Testis (tissue), 2 donors: ENCODE measurements around the gene AP5S1.

Experiments used
- POLR2A ChIP-seq: fragments of 450-650 bp; IDR thresholded peaks from one replicate; pipeline ENCODE4 v1.6.1; 2017; ENCODE audit warnings: antibody characterized with exemption, mild to moderate bottlenecking, moderate library complexity
- TF ChIP-seq, protein P1 (sequence below), 3 experiments: fragments of 450-650 bp in 2 of 3; fragments of 200-600 bp in 1 of 3; sonication (generic) in 1 of 3; IDR thresholded peaks; one replicate each; pipeline ENCODE4 v1.5.1; 2016 to 2019; ENCODE audit warnings: antibody characterized with exemption in 3 of 3, mild to moderate bottlenecking in 2 of 3, moderate library complexity in 1 of 3

DNA sequence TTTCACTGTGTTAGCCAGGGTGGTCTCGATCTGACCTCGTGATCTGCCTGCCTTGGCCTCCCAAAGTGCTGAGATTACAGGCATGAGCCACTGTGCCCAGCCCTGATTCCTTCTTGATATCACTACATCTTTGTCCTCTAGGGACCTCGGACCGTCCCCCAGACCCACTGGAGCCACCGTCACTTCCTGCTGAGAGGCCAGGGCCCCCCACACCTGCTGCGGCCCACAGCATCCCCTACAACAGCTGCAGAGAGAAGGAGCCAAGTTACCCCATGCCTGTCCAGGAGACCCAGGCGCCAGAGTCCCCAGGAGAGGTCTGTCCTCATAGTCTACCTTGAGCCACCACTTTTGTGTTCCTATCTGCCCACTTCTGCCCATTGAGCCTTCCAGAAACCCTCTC, 40.8 kb downstream of the AP5S1 start:
- TF ChIP-seq, protein P1, sequence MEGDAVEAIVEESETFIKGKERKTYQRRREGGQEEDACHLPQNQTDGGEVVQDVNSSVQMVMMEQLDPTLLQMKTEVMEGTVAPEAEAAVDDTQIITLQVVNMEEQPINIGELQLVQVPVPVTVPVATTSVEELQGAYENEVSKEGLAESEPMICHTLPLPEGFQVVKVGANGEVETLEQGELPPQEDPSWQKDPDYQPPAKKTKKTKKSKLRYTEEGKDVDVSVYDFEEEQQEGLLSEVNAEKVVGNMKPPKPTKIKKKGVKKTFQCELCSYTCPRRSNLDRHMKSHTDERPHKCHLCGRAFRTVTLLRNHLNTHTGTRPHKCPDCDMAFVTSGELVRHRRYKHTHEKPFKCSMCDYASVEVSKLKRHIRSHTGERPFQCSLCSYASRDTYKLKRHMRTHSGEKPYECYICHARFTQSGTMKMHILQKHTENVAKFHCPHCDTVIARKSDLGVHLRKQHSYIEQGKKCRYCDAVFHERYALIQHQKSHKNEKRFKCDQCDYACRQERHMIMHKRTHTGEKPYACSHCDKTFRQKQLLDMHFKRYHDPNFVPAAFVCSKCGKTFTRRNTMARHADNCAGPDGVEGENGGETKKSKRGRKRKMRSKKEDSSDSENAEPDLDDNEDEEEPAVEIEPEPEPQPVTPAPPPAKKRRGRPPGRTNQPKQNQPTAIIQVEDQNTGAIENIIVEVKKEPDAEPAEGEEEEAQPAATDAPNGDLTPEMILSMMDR (IDR thresholded peaks at IDR 0.05): no peak
- TF ChIP-seq POLR2A: no peak
